ENCODE measurements around the gene TMEM62.

DNA sequence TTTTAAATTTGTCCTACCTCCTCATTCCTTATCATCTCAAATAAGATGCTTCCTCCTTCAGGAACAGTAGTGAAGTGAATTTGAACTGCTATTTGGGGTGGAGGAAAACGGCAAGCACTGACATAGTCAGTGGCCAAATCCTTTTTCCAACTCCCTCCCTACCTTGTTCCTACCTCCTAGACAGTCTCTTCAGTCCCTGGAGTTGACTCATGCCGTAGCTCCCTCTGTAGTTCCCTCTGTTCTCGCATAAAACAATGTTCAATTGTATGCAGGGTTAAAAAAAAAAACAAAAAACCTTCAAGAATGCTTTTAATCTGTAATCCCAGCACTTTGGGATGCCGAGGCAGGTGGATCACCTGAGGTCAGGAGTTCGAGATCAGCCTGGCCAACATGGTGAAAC, 29.0 kb upstream of the TMEM62 start:
- TF ChIP-seq POLR2A (IDR thresholded peaks at IDR 0.05; ENCODE audit: low read depth, low read length), result no peak
- no peak for TF ChIP-seq POLR2AphosphoS5 (IDR thresholded peaks at IDR 0.05; ENCODE audit: low read depth, low read length)
